B cell (primary cell): ENCODE data around the gene HPCA. TPM values are rescaled to one million over a fixed set of nuclear protein-coding genes. Genes with fewer than 3 reads are reported as not detected.

Experiments used
- ATAC-seq: fragments of 200-7000 bp; cut with Tn5 transposase; one replicate; pipeline ENCODE4 v1.10.0; 2021; ENCODE audit warnings: low read depth, mild to moderate bottlenecking, moderate number of reproducible peaks, moderate library complexity
- CTCF ChIA-PET: fragments of 350-600 bp; sonication (Branson Sonifier 250); formaldehyde crosslinking; loops from one replicate; lab custom pipeline; 2021; ENCODE audit warnings: antibody characterized with exemption, inconsistent platforms; lab: Charles Lee
- POLR2A ChIA-PET: fragments of 350-600 bp; sonication (Branson Sonifier 250); formaldehyde crosslinking; loops from one replicate; lab custom pipeline; 2021; ENCODE audit warnings: antibody characterized with exemption; lab: Charles Lee
- DNase-seq: peaks from one replicate; pipeline ENCODE4 v3.0.0; 2013
- H2AFZ ChIP-seq: 2 replicates; pipeline ENCODE4 v1.6.1; 2012; ENCODE audit warnings: mild to moderate bottlenecking, low read depth, low read length; ENCODE audit not compliant: insufficient read depth, poor library complexity, severe bottlenecking
- H3K27ac ChIP-seq, 2 donors: 1 replicate in 1 of 2; 2 replicates in 1 of 2; pipeline ENCODE4 v1.5.1; 2012 to 2013; ENCODE audit warnings: low read length in 2 of 2, mild to moderate bottlenecking in 2 of 2, moderate library complexity in 1 of 2
- H3K27me3 ChIP-seq, 4 experiments: fragments of 200-600 bp in 1 of 4; sonication (generic) in 1 of 4; replicated peaks in 1 of 4; 1 replicate in 2 of 4; 2 replicates in 2 of 4; pipeline versions ENCODE4 v1.6.1 to v1.7.0; 2013 to 2016; ENCODE audit warnings: low read length in 3 of 4, mild to moderate bottlenecking in 2 of 4, mixed read lengths in 1 of 4, moderate library complexity in 1 of 4; ENCODE audit not compliant: insufficient read depth in 4 of 4, control insufficient read depth in 3 of 4; ENCODE audit errors: control extremely low read depth in 1 of 4
- H3K36me3 ChIP-seq, 2 experiments: replicated peaks in 1 of 2; 1 replicate in 1 of 2; 2 replicates in 1 of 2; pipeline versions ENCODE4 v1.6.1 to v1.7.1; 2013; ENCODE audit warnings: low read length in 1 of 2; ENCODE audit not compliant: insufficient read depth in 2 of 2, control insufficient read depth in 1 of 2; ENCODE audit errors: control extremely low read depth in 1 of 2, extremely low read depth in 1 of 2
- H3K4me1 ChIP-seq, 2 donors: fragments of 200-600 bp in 1 of 2; sonication (generic) in 1 of 2; 1 replicate in 1 of 2; 2 replicates in 1 of 2; pipeline versions ENCODE4 v1.5.1 to v1.6.1; 2013 to 2017; ENCODE audit warnings: low read length in 2 of 2; ENCODE audit not compliant: control insufficient read depth in 2 of 2, insufficient read depth in 2 of 2
- H3K4me2 ChIP-seq: replicated peaks from 2 replicates; pipeline ENCODE3; 2012; ENCODE audit warnings: mild to moderate bottlenecking, low read depth, low read length; ENCODE audit not compliant: poor library complexity, severe bottlenecking
- H3K4me3 ChIP-seq, 5 experiments: fragments of 200-600 bp in 1 of 5; sonication (generic) in 1 of 5; 1 replicate in 3 of 5; 2 replicates in 2 of 5; pipeline versions ENCODE4 v1.5.1 to v1.7.0; 2011 to 2016; ENCODE audit warnings: low read length in 4 of 5, mild to moderate bottlenecking in 4 of 5, low read depth in 2 of 5, control low read depth in 1 of 5, moderate library complexity in 1 of 5; ENCODE audit not compliant: insufficient read depth in 1 of 5; ENCODE audit errors: control extremely low read depth in 1 of 5, extremely low read depth in 1 of 5
- H3K79me2 ChIP-seq: fragments of 200-600 bp; sonication (generic); one replicate; pipeline ENCODE4 v1.6.0; 2016; ENCODE audit warnings: low read length; ENCODE audit not compliant: control insufficient read depth, insufficient read depth
- H3K9ac ChIP-seq: fragments of 200-600 bp; sonication (generic); 2 replicates; pipeline ENCODE4 v1.6.1; 2017; ENCODE audit warnings: mild to moderate bottlenecking, low read length, moderate library complexity
- H3K9me3 ChIP-seq, 3 donors: one replicate each; pipeline versions ENCODE4 v1.6.1 to v1.7.1; 2013; ENCODE audit warnings: low read length in 2 of 3; ENCODE audit not compliant: control insufficient read depth in 2 of 3, insufficient read depth in 1 of 3; ENCODE audit errors: control extremely low read depth in 1 of 3
- H4K20me1 ChIP-seq: 2 replicates; pipeline ENCODE4 v1.6.0; 2012; ENCODE audit warnings: mild to moderate bottlenecking, low read length; ENCODE audit not compliant: insufficient read depth, control insufficient read depth, poor library complexity, severe bottlenecking
- H3K27ac Mint-ChIP-seq: one replicate; pipeline ENCODE4 v1.8.0; 2021; ENCODE audit warnings: mixed read lengths
- H3K27me3 Mint-ChIP-seq: one replicate; pipeline ENCODE4 v1.8.0; 2021; ENCODE audit warnings: mixed read lengths
- H3K4me1 Mint-ChIP-seq: one replicate; pipeline ENCODE4 v1.8.0; 2021; ENCODE audit warnings: mixed read lengths
- H3K4me3 Mint-ChIP-seq: one replicate; pipeline ENCODE4 v1.8.0; 2021; ENCODE audit warnings: mixed read lengths
- H3K9me3 Mint-ChIP-seq: one replicate; pipeline ENCODE4 v1.8.0; 2022; ENCODE audit warnings: mixed read lengths; ENCODE audit not compliant: insufficient read depth
- CTCF ChIP-seq: fragments of 200-600 bp; IDR thresholded peaks from one replicate; pipeline ENCODE4 v1.8.0; 2022; ENCODE audit warnings: antibody characterized with exemption, mild to moderate bottlenecking
- EZH2 ChIP-seq: IDR thresholded peaks from 2 replicates; pipeline ENCODE4 v1.6.1; 2012; ENCODE audit warnings: borderline replicate concordance, low read depth, mild to moderate bottlenecking, moderate library complexity, low read length; ENCODE audit not compliant: insufficient read depth, poor library complexity, severe bottlenecking
- WGBS: methylation state at CpG from one replicate; pipeline ENCODE4 v1.1.5; 2013; ENCODE audit warnings: missing lambda C conversion rate; ENCODE audit not compliant: insufficient coverage; 5-methylcytosine and 5-hydroxymethylcytosine counted together
- intact Hi-C: fragments of 100-400 bp; cut with micrococcal nuclease; formaldehyde crosslinking; loops from one replicate; pipeline ENCODE4 v1.10.0; 2022
- polyA plus RNA-seq: library from polyadenylated mRNA; depleted of rRNA; stranded (reverse); fragments of >200 nt; gene quantifications from 2 replicates; pipeline ENCODE4 v1.2.3, GENCODE V29; 2012
- total RNA-seq, 2 donors: library from RNA; stranded (reverse); fragments of 120-200 nt in 1 of 2; gene quantifications; 1 replicate in 1 of 2; 2 replicates in 1 of 2; pipeline versions ENCODE4 v1.2.3 to v1.2.4, GENCODE V29; 2013 to 2022

HPCA gene
- total and polyA plus RNA-seq, 2 donors (not counting 1 experiment from before 2014, with no cell fraction given): 0.06 TPM; not detected in 1

GRCh38 chr1:32926562-32926961 lies 40.3 kb downstream of the HPCA start:
- Mint-ChIP-seq H3K27me3 (peaks cover 54% of the 10 kb centered on the region), H3K4me3 (no peak overlapping the region), H3K4me1 (peaks cover 17% of the 10 kb centered on the region), H3K9me3 (peaks cover 5% of the 10 kb centered on the region), H3K27ac (no peak overlapping the region)
- TF ChIP-seq CTCF: no peak
- TF ChIP-seq EZH2: no peak
- no peak overlapping the region for H3K4me3 ChIP-seq
- H3K27ac ChIP-seq: no peak overlapping the region
- H3K4me1 ChIP-seq: peaks cover 18 to 22% of the 10 kb centered on the region in 2 donors
- DNase-seq (no peak), ATAC-seq (no peak)
- H3K27me3 ChIP-seq: peaks cover 0 to 38% (median 24%) of the 10 kb centered on the region in 4 experiments
- H2AFZ ChIP-seq: no peak overlapping the region
- intact Hi-C loops: no loop called here
- CTCF ChIA-PET: interaction anchor here (0.7 to 3.5 kb wide), 4 partner anchors 11 to 1281 kb away, joined by 3 to 24 read pairs (median 4); no protein-coding TSS in a partner anchor
- no peak overlapping the region for H3K9ac ChIP-seq
- WGBS: 91% methylated on average over 4 of the region's 6 CpGs
- H3K9me3 ChIP-seq: peaks cover 0 to 2% (median 0%) of the 10 kb centered on the region in 3 donors
- no peaks in the 10 kb centered on the region for H4K20me1 ChIP-seq
- H3K4me2 ChIP-seq: no peak overlapping the region
- H3K36me3 ChIP-seq: no peaks in the 10 kb centered on the region
- no peaks in the 10 kb centered on the region for H3K79me2 ChIP-seq
- POLR2A ChIA-PET: interaction anchor here (0.6 kb wide), 1 partner anchor 248 kb away, joined by 5 read pairs; no protein-coding TSS in a partner anchor

- Mint-ChIP-seq H3K4me1 (peaks cover 17% of the 10 kb centered on the region), H3K27ac (no peak overlapping the region), H3K4me3 (no peak overlapping the region), H3K9me3 (peaks cover 5% of the 10 kb centered on the region), H3K27me3 (peaks cover 47% of the 10 kb centered on the region)
- Histone ChIP-seq H3K9ac (no peak overlapping the region), H3K9me3 (peaks cover 0 to 2% (median 0%) of the 10 kb centered on the region in 3 donors), H3K79me2 (no peaks in the 10 kb centered on the region), H3K4me2 (no peak overlapping the region), H3K36me3 (no peaks in the 10 kb centered on the region), H2AFZ (no peak overlapping the region), H3K27me3 (peaks cover 0 to 38% (median 24%) of the 10 kb centered on the region in 4 experiments), H3K4me1 (peaks cover 18 to 22% of the 10 kb centered on the region in 2 donors), H3K27ac (no peak overlapping the region), H4K20me1 (no peaks in the 10 kb centered on the region), H3K4me3 (no peak overlapping the region)
- ChIA-PET CTCF (interaction anchor here (1.7 to 3.5 kb wide), 2 partner anchors 80 to 128 kb away, joined by 4 to 24 read pairs; no protein-coding TSS in a partner anchor), POLR2A (no interaction called here)
- TF ChIP-seq CTCF: no peak
- TF ChIP-seq EZH2: no peak
- DNase-seq (no peak), ATAC-seq (no peak)
- intact Hi-C loops: no loop called here
- no CpG with 5 or more reads among the region's 2 CpGs for WGBS
Observed at GRCh38 chr1:32927441-32927840, 41.1 kb downstream of the HPCA start.
